Prostate gland (tissue), 2 donors: Measurements from ENCODE around the gene BICC1. TPM values are rescaled to one million over a fixed set of nuclear protein-coding genes. Genes with fewer than 3 reads are reported as not detected.
A peak's percentile ranks its signal among the peaks of the same experiment; 100 is the strongest.

Source experiments
- DNase-seq: peaks from one replicate; pipeline ENCODE4 v3.0.0-alpha.2; 2019; ENCODE audit warnings: low spot score
- H3K27ac ChIP-seq, 2 donors: fragments of 200-600 bp; sonication (generic); 2 replicates each; pipeline ENCODE4 v1.5.1; 2017 to 2019
- H3K27me3 ChIP-seq: fragments of 200-600 bp; sonication (generic); replicated peaks from 2 replicates; pipeline ENCODE4 v1.5.1; 2019; ENCODE audit not compliant: insufficient read depth
- H3K36me3 ChIP-seq, 2 donors: fragments of 200-600 bp; sonication (generic); 1 replicate in 1 of 2; 2 replicates in 1 of 2; pipeline versions ENCODE4 v1.5.1 to v1.8.1; 2017 to 2019
- H3K4me1 ChIP-seq: fragments of 200-600 bp; sonication (generic); replicated peaks from 2 replicates; pipeline ENCODE4 v1.5.1; 2019
- H3K4me3 ChIP-seq, 2 donors: fragments of 200-600 bp; sonication (generic); 2 replicates each; pipeline ENCODE4 v1.5.1; 2017 to 2019
- H3K9me3 ChIP-seq: fragments of 200-600 bp; sonication (generic); 2 replicates; pipeline ENCODE4 v1.5.1; 2017
- POLR2A ChIP-seq: fragments of 450-650 bp; IDR thresholded peaks from one replicate; pipeline ENCODE4 v1.6.1; 2016; ENCODE audit warnings: antibody characterized with exemption, mild to moderate bottlenecking
- POLR2AphosphoS5 ChIP-seq: sonication (generic); formaldehyde crosslinking; IDR thresholded peaks from one replicate; pipeline ENCODE4 v1.6.1; 2017; ENCODE audit warnings: antibody characterized with exemption
- WGBS: methylation state at CpG from one replicate; pipeline ENCODE4 v1.1.5; 2018; 5-methylcytosine and 5-hydroxymethylcytosine counted together
- intact Hi-C: fragments of 100-400 bp; cut with DNase I; formaldehyde crosslinking; loops from one replicate; pipeline ENCODE4 v1.14.2; 2022
- total RNA-seq, 2 donors: library from RNA; depleted of rRNA; stranded (reverse); fragments of >200 nt; gene quantifications; one replicate each; pipeline ENCODE4 v1.1.0, GENCODE V29; 2016
- TF ChIP-seq, protein P1 (sequence below), 4 experiments: fragments of 200-600 bp in 2 of 4; fragments of 450-650 bp in 2 of 4; sonication (generic) in 2 of 4; IDR thresholded peaks; 1 replicate in 3 of 4; 2 replicates in 1 of 4; pipeline ENCODE4 v1.5.1; 2016 to 2019; ENCODE audit warnings: antibody characterized with exemption in 4 of 4, mild to moderate bottlenecking in 2 of 4, moderate library complexity in 2 of 4

BICC1 gene, protein sequence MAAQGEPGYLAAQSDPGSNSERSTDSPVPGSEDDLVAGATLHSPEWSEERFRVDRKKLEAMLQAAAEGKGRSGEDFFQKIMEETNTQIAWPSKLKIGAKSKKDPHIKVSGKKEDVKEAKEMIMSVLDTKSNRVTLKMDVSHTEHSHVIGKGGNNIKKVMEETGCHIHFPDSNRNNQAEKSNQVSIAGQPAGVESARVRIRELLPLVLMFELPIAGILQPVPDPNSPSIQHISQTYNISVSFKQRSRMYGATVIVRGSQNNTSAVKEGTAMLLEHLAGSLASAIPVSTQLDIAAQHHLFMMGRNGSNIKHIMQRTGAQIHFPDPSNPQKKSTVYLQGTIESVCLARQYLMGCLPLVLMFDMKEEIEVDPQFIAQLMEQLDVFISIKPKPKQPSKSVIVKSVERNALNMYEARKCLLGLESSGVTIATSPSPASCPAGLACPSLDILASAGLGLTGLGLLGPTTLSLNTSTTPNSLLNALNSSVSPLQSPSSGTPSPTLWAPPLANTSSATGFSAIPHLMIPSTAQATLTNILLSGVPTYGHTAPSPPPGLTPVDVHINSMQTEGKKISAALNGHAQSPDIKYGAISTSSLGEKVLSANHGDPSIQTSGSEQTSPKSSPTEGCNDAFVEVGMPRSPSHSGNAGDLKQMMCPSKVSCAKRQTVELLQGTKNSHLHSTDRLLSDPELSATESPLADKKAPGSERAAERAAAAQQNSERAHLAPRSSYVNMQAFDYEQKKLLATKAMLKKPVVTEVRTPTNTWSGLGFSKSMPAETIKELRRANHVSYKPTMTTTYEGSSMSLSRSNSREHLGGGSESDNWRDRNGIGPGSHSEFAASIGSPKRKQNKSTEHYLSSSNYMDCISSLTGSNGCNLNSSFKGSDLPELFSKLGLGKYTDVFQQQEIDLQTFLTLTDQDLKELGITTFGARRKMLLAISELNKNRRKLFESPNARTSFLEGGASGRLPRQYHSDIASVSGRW
- 10 to 100 TPM in 1 of 2 donors, 1 to 10 TPM in 1; 5.1 to 12.7 TPM for total RNA-seq

DNA sequence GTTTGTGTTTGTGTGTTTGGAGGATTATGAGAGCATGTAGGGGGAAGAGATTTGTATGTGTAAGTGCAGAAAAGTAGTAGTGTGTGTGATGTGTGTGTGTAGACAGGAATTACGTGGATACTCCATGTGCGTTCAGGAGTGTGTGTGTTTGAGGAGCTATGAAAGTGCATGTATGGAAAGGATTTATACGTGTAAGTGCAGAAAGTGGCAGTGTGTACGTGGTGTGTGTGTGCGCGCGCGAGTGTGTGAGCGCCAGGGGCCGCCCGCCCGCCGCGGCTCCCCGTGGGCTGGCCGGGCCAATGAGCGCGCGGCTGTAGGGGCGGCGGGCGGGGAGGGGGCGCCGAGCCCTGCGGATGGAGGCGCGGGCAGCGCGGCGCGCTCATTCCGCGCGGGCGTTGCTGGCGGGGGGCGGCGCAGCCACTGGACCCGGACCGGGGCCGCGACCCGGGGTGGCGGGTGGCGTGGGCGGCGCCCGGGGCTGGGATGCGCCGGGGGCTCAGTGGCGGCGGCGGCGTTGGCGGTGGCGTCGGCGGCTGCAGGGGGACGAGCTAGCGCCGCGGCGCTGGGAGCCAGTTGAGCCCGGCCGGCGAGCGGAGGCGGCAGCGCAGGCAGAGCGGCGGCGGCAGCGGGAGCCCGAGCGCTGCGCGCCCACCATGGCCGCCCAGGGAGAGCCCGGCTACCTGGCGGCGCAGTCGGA is at the start of gene BICC1:
BICC1 (plus strand) TSS at position 382 of the 697 bp plus-strand sequence; CDS start at position 654, 272 bp downstream.
- no peaks in the 10 kb centered on the region for H3K27me3 ChIP-seq
- peak; percentile 31 for DNase-seq
- no peaks in the 10 kb centered on the region for H3K36me3 ChIP-seq
- no peaks in the 10 kb centered on the region for H3K9me3 ChIP-seq
- 1% methylated on average over 72 of the region's 82 CpGs for WGBS
- intact Hi-C loops = loop anchor here (10.0 kb wide), 2 partner anchors 132 to 262 kb away; no protein-coding TSS in a partner anchor
- peak within 1 kb of the TSS; percentile 73 to 77 for H3K27ac ChIP-seq
- TF ChIP-seq POLR2AphosphoS5 = no peak
- no peaks in the 10 kb centered on the region for H3K4me1 ChIP-seq
- peak within 1 kb of the TSS; percentile 55 to 68 for H3K4me3 ChIP-seq

DNA sequence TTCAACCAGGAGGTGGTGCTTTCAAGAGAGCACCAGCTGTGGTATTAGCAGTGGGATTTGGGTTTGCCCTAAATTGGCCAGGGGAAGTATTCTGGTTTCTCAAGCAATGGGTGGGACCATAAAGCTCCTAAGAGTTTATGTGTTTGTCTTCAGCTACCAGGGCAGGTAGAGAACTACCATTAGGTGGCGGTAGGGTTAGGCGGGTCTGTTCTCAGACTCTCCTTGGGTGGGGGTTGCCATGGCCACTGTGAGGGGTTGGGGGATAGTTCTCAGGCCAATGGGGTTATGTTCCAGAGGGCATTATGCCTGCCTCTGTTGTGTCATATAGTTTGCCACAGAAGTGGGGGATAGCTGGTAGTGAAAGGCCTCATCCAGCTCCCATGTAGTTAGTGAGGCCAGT is 47.7 kb upstream of the BICC1 start:
- intact Hi-C loops = no loop called here
- H3K4me3 ChIP-seq = no peak overlapping the region
- no peaks in the 10 kb centered on the region for H3K27me3 ChIP-seq
- 91% methylated on average over 2 of the region's 2 CpGs for WGBS
- H3K27ac ChIP-seq = no peak overlapping the region
- H3K4me1 ChIP-seq = no peaks in the 10 kb centered on the region
- H3K36me3 ChIP-seq = no peaks in the 10 kb centered on the region
- TF ChIP-seq, protein P1, sequence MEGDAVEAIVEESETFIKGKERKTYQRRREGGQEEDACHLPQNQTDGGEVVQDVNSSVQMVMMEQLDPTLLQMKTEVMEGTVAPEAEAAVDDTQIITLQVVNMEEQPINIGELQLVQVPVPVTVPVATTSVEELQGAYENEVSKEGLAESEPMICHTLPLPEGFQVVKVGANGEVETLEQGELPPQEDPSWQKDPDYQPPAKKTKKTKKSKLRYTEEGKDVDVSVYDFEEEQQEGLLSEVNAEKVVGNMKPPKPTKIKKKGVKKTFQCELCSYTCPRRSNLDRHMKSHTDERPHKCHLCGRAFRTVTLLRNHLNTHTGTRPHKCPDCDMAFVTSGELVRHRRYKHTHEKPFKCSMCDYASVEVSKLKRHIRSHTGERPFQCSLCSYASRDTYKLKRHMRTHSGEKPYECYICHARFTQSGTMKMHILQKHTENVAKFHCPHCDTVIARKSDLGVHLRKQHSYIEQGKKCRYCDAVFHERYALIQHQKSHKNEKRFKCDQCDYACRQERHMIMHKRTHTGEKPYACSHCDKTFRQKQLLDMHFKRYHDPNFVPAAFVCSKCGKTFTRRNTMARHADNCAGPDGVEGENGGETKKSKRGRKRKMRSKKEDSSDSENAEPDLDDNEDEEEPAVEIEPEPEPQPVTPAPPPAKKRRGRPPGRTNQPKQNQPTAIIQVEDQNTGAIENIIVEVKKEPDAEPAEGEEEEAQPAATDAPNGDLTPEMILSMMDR (IDR thresholded peaks at IDR 0.05) = no peak
- no peak for TF ChIP-seq POLR2A
- TF ChIP-seq POLR2AphosphoS5 = no peak
- H3K9me3 ChIP-seq = no peaks in the 10 kb centered on the region
- DNase-seq = no peak

GRCh38 chr10:58465629-58466028 is 47.0 kb upstream of the BICC1 start:
- WGBS = 74% methylated on average over 3 of the region's 4 CpGs
- DNase-seq = no peak
- intact Hi-C loops = no loop called here
- no peaks in the 10 kb centered on the region for H3K4me1 ChIP-seq
- H3K4me3 ChIP-seq = no peak overlapping the region
- no peaks in the 10 kb centered on the region for H3K36me3 ChIP-seq
- H3K9me3 ChIP-seq = no peaks in the 10 kb centered on the region
- no peak overlapping the region for H3K27ac ChIP-seq
- no peaks in the 10 kb centered on the region for H3K27me3 ChIP-seq
- no peak for TF ChIP-seq POLR2A
- no peak for TF ChIP-seq POLR2AphosphoS5
- TF ChIP-seq, protein P1 (IDR thresholded peaks at IDR 0.05) = no peak

DNA sequence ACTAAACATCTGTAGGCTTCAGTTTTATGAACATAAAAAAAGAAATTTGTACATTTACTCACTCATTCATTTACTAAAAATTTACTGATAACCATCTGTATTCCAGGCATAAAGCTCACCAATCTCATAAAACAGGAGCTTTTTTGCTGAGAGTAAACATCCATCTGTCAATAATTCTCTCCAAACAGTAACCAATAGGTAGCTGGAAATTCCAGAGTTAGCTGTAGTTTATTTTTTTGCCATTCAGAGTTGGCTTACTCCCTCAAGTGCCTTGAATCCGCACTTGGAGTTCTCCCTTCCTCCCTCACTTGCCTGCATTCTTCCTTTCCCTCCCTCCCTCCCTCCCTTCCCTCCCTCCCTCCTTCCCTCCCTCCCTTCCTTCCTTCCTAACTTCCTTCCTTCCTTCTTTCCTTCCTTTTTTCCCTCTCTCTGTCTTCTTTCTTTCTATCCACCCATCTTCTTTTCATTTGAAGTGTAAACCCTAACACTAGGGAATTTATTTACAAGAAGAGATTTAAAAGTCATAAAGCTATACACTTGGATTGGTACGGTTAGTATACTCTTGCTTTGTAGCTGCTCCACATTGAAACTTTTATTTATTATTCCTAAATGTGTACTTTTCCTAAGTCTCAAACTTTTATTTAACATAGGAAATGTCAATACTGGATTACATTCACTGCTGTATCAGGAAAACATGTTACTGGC is 44.6 kb upstream of the BICC1 start:
- 33% methylated on average over 2 of the region's 2 CpGs for WGBS
- Histone ChIP-seq H3K9me3 (no peaks in the 10 kb centered on the region), H3K4me1 (no peaks in the 10 kb centered on the region), H3K36me3 (no peaks in the 10 kb centered on the region), H3K27ac (peak overlapping the region in 1 of 2 donors; percentile 30), H3K27me3 (no peaks in the 10 kb centered on the region), H3K4me3 (no peak overlapping the region)
- DNase-seq = no peak
- intact Hi-C loops = no loop called here
- TF ChIP-seq POLR2AphosphoS5 = no peak
- TF ChIP-seq, protein P1 (IDR thresholded peaks at IDR 0.05) = no peak
- no peak for TF ChIP-seq POLR2A
